ENCODE measurements around the gene GDF7.

Gene GDF7

DNA sequence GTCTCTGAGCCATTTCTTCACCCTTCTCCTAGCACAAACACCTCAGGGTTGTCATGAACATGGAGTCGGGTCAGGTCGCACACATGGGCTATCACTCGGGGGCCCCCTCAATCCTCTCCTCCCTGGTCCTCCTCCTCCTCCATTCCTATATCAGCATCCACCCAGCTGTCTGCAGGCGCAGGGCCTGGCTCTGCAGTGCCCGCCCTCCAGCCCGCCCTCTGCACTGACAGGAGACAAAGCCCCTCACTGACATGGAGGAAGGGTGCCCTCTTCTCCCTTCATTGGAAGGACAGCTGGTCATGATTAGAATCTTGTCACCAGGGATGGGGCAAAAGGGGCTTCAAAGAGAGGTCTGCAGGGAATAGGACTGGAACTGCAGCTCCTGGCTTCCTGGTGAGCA is 37.8 kb upstream of the GDF7 start:
- DNase-seq (ENCODE audit: low read depth, low spot score): no peak

GRCh38 chr2:20629581-20630171 is 37.3 kb upstream of the GDF7 start:
- DNase-seq (ENCODE audit: low read depth, low spot score): no peak

GRCh38 chr2:20630967-20631366 is 36.0 kb upstream of the GDF7 start:
- no peak for DNase-seq (ENCODE audit: low read depth, low spot score)

DNA sequence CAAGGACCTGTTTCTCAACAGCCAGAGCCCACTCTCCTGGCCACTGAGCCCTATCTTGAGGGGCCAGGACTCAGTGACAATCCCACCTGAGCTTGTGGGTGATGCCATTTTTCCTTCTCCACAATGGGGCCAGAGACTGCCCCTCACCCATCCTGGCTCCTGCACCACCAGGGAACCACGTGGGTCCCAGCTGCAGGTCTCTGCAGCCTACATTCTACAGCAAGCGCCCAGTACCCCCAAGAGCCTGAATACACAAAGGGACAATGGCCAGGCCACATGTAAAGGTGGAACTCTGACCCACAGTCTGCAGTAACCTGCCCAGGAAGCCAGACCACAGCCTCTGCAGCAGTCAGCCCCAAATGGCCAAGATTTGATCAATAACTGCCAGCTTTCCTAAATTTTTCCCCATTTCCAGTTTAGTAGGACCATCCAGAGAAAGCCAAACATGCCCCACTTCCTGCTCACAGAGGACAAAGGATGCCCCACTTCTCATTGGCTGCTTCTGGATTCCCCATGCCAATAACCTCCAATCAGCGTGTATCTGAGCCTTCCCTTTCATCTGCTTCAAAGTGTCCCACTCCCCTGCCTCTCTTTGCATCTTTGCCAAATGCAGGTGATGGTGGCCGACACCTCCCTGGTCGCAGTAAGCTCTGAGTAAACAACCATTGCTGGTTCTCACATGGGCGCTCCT is 35.2 kb upstream of the GDF7 start:
- no peak for DNase-seq (ENCODE audit: low read depth, low spot score)

DNA sequence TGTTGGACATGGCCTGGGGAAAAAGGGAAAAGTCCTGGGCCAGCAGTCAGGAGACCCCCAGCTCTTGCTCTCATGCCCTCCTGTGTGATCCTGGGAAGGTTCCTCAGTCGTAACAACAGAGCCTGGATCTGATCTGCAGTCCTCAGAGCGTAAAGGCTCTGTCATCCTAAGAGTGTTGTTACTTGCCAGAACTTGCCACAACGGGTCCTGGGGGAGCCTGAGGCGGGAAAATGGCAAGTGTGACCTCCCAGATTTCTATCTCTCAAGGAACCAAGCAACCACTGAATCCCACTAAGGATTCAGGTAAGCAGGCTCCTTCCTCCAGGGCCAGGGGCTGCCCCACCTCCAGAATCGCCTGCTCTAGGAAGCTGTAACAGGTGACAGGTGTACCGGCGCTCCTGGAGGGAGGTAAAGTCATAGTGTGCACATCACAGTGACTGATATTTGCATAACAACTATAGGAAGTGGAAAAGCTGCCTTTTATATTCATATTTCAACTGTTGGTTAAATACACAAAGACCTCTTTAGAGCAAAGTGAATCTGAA is 34.4 kb upstream of the GDF7 start:
- DNase-seq (ENCODE audit: low read depth, low spot score): no peak

GRCh38 chr2:20633001-20633400 is 33.9 kb upstream of the GDF7 start:
- DNase-seq (ENCODE audit: low read depth, low spot score): no peak

- no peak for DNase-seq (ENCODE audit: low read depth, low spot score)
These were observed 33.0 kb upstream of the GDF7 start for GRCh38 chr2:20633794-20634506.

- DNase-seq (ENCODE audit: low read depth, low spot score): no peak
These were observed 32.3 kb upstream of the GDF7 start for GRCh38 chr2:20634507-20635112.

GRCh38 chr2:20635113-20635510 is 31.8 kb upstream of the GDF7 start:
- DNase-seq (ENCODE audit: low read depth, low spot score): no peak

GRCh38 chr2:20635675-20636584 is 31.0 kb upstream of the GDF7 start:
- no peak for DNase-seq (ENCODE audit: low read depth, low spot score)

DNA sequence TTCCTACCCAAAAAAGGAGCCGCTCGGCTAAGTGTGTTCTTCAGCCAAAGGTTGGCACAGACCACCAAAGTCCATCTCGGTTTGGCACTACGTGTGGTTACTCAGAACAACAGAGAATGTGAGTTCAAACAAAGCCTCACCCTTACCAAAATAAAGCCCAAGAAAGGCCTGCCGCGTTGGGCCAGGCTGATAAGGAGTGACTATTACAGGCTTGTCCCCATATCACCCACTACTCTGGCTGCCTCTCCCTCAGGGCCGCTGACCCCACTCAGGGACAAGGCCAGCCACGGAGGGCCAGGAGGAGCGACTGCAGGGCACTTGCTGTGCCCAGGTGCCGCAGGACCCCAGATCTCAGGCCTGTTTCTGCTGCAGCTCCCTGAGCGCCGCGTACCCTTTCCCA is 29.8 kb upstream of the GDF7 start:
- DNase-seq (ENCODE audit: low read depth, low spot score): no peak

DNA sequence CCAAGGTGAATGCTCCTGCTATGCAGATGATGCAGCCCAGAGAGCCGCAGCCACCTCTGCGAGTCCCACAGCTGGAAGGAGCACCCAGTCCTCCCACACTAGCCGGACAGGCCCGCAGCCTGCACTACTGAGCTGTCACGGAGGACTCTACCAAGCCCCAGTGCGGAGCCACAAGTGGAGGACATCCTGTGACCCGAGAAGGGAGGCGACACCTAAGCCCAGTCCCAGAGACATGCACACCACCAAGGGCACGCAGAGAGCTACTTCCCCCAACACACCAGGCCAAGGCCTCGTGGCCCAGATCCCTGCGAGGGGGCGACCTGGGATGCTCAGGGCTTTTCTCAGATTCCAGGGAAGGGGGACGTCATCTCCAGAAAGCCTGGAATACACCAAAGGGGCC is 28.9 kb upstream of the GDF7 start:
- DNase-seq (ENCODE audit: low read depth, low spot score): no peak

- DNase-seq (ENCODE audit: low read depth, low spot score): no peak
These were observed 28.1 kb upstream of the GDF7 start for GRCh38 chr2:20638646-20639430.

DNA sequence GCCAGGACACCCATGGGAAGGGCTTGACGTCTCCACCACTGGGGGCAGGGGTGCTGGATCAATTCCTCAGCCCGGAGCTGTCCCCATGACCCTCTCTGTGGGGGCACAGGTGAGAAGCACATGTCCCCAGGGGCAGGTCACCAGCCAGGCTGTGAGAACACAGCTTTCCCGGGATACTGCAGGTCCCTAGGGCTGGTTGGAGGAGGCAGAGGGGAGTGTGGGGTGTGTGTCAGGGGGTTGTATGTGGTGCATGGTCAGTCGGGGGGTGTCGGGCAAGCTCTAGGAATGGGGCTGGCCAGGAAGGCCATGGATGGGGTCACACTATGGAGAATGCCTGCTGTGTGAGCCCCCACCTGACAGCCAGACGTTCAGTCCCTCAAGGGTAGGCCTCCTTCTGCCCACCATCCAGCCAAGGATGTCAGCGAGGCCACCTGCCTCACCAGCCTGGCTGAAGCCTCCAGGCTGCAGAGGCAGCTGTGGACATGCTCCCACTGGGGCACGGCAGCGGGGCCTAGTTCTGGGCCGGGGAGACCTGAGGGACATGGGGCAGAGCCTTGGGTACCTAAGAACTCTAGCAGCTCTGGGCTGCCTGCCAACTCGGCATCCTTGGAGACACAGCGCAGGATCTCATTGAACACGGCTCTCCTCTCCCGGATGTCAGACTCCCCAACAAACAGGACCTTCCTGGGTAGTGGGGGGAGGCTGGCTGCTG is 26.4 kb upstream of the GDF7 start:
- DNase-seq (ENCODE audit: low read depth, low spot score): no peak

DNA sequence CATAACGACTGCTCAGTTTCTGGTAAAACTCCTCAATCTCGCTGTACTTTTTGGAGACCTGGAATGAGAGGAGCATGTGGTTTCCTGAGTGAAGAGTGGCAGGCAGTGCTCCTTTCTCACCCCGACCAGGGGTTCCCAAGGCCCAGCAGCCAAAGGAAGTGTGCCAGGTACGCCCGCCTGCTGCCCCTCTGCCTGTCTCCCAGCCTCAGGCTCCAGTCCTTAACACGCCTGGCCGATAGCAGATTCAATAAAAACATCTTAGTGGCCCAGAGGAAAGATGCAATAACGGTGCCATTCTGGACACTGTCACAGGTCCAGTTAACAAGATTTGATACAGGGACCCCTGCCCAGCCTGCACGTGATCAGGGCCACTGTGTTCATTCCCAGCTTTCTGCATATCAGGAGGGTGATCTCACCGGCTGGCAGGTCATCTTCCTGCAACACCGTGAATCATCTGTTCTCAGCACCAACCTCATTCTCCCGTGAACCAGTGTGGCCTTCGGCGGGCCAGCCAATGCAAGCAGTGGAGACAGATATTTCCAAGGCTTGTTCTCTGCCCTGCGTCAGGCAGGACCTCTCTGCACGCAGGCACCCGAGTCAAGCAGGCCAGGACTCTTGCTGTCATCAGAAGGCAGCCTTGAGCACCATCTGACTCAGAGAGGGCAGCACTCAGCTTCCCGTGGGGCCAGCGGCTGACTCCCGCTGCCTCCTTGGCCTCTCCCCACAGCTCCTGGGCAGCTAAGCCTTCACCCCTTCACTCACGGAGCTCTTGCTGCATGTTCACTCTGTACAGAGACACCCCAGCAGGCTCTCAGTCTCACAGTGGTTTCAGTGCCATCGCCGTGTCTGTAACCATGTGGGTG is 25.6 kb upstream of the GDF7 start:
- no peak for DNase-seq (ENCODE audit: low read depth, low spot score)

- DNase-seq (ENCODE audit: low read depth, low spot score): peak; percentile 44
These were observed 24.6 kb upstream of the GDF7 start for GRCh38 chr2:20642055-20642971.

DNA sequence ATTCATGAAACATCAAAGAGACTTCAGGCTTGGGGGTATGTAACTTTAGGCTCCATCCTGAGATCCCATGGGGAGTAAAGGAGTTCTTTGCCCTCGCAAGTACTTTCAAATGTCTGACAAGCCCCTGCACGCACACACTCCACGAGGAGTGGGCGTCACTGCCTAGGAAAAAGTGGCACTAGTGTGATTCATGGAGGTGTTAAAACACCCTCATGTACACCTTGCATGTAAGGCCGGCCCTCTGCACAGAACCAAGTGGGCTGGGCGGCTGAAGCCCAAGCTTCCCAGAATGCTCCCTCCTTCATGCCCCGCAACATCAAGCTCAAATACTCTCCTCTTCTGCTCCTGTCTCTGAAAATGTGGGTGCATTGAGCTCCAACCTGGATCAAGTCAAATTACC is 23.9 kb upstream of the GDF7 start:
- DNase-seq (ENCODE audit: low read depth, low spot score): no peak

DNA sequence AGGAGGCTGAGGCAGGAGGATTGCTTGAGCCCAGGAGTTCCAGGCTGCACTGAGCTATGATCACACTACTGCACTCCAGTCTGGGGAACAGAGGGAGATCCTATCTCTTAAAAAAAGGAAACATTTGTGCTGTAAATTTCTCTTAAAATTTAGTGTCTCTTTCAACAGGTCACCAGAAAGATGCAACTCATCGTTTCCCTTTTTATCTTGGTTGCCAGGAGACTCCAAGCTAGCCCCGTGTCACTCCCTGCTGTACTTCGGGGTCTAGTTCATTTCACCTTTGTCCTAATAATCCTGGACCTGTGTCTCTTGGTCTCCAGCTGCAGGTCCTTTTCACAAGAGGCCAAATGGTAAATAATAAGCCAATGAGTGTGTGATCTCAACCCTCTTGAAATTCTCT is 23.1 kb upstream of the GDF7 start:
- DNase-seq (ENCODE audit: low read depth, low spot score): no peak

Data from activated CD4-positive, CD25-positive, alpha-beta regulatory T cell treated with anti-CD3 and anti-CD28 coated beads, Interleukin-2, amount 50 U/mL, for 16 hours (primary cell).